Stimulated activated CD4-positive, alpha-beta T cell treated with anti-CD3 and anti-CD28 coated beads, Interleukin-12 subunit alpha, Interleukin-12 subunit beta, amount 100 ng/mL, for 4 hours (primary cell): ENCODE data around the gene ZDHHC8.

Source experiments
- DNase-seq: peaks from one replicate; pipeline ENCODE4 v3.0.0-alpha.2; 2020

ZDHHC8 gene

DNA sequence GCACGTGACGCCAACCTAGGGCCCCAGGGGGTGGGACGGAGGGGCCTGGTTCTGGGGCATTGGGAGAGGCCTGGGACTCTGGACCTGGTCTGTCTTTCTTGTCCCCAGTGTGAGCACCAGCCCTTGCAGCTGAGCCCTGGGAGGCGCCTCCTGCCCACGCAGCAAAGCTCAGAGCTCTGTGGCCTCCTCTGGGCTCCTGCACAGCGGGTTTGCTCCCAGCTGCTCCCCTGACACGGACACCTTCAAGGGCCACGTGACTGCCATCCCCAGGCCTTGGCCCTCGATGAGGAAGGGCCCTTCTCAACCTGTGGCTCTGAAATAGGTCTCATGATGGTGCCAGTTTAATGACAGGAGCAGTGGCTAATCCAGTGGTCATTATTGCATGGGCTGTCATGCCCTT is 50.8 kb downstream of the ZDHHC8 start:
- DNase-seq, result no peak

DNA sequence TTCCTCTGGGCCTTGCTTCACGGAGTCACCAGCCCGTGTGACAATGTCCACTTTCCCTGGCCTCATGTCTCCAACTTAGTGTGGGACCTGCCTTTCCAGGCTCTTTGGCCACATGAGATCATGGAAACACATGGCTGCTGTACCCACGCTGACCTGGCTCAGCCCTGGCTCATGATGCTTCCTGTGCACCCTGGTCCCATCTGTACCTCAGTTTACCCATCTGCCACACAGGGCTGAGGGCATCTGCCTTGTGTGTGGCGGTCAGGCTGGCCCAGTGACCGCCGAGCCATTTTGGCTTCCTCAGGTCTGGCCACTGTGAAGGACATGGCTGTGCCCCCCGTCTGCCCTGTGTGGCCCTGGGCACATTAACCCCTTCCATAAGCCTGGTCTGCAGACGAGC is 51.5 kb downstream of the ZDHHC8 start:
- no peak for DNase-seq

DNA sequence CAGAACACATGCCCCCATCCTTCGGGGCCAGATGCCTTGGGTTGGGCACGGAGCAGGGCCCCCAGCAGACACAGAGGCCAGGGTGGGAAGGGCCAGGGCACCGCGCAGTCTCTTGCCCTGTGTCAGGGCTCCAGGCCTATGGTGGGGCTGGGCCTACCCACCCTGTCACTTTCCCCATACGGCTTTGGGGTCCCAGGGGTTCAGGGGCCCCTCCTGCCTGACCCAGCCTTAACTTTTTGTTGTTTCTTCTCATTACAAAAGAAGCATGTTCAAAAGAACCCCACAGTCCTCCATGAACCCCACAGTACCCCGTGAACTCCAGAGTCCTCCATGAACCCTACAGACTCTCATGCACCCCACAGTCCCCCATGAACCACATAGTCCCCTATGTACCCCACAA is 52.2 kb downstream of the ZDHHC8 start:
- DNase-seq, result no peak

DNA sequence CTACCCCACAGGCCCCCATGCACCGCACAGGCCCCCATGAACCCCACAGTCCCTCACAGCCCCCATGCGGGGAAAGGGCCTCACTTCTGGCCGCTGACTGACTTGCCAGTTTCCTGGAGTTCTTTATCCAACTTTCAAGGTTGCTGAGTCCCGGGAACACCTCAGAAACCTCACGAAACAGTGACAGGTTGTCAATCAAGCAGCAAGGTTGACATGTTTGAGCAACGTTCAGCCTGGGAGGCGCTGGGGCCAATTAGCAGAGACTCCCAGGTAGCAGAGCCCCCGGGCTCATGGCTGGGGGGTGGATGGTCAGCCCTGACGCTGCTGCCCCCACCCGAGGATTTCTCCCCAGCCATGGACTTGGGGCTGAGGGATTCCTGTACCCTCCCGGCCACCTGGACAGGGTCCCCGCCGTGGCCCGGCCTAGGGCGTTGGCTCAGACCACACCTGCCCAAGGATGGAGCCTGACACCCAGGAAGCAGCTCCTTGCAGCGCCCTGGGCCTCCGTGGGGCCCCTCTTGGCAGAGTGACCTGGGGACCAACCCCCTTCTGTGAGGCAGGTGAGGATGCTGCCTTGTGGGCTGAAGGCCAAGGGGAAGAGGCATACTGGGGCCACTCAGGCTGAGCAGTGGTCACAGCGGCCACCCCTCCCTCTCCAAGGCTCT is 53.0 kb downstream of the ZDHHC8 start:
- DNase-seq, result no peak

DNA sequence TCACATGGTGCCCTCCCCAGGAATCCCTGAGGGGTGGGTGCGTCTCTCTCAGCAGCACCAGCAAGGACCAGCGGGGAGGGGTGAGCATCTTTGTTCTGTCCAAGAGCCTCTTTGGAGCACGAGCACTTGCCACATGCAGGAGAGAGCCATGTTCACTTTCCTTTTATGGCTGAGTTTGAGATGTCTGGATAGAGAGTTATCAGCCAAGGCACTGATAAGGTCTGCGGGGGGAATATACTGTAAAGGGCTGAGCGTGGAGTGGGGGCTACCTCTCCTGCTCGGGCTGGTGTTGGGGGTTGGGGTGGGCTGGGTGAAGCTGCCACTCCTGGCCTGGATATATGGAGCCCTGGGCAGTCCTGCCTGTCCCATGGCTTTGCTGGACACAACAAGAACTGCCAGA is 54.1 kb downstream of the ZDHHC8 start:
- DNase-seq, result no peak

DNA sequence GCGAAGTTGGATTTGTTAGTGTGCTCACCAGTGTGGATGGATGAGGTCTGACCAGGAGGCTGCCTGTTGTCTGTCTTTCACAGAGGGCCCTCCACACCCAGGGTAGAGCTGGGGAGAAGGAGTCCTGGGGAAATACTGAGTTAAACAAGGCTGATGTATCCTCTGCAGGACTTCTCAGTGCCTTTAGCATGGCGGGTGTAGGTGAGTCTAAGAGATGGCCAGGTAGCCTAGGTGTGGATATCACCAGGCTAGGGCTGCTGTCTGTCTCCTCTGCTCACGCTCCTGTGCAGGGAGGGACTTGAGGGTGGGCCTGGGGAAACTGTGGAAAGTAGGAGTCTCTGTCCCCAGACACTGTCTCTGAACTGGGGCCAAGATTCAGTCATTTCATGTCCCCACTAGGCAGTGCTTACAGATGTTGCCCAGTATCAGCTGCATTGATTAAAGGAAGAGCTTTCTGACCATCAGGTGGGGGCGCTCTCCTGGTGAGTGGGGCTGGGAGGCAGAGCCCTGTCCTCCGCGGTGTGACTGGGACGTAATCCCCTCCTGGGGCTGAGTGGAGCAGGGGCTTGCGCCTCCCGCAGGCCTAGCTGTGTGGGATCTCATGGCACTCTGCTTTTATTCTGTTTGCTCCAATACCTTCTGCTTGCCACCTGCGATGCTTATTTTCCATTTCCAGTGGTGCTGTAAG is 54.7 kb downstream of the ZDHHC8 start:
- no peak for DNase-seq

DNA sequence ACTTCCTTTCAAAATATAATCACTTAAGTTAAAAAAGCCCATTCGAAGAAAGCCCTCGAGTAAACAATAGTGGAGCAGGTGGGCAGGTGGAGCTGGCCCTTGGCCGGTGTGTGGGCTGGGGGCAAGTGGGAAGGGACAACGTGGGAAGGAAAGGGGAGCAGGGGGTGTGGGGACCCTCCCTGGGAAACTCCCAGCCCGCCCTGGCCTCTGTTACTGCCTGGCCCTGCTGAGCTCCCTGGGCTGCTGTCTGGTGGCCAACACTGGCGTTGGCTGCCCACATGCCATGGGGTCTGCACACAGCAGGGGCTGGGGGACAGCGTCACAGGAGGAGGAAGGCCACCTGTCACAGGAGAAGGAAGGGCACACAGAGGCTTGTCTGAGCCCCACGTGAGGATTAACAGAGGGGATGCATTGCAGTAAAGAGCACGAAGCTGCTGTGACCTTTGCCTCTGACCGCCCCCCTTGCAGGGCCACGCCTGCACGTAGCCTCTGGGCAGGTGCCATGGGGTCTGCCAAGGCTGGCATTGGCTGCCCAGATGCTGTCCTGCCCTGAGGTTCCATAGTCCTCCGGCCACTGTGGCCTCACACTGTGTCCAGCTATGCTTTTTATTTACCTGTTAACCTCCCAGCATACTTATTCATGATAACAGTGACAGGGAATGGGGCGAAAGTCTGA is 55.4 kb downstream of the ZDHHC8 start:
- DNase-seq, result no peak

DNA sequence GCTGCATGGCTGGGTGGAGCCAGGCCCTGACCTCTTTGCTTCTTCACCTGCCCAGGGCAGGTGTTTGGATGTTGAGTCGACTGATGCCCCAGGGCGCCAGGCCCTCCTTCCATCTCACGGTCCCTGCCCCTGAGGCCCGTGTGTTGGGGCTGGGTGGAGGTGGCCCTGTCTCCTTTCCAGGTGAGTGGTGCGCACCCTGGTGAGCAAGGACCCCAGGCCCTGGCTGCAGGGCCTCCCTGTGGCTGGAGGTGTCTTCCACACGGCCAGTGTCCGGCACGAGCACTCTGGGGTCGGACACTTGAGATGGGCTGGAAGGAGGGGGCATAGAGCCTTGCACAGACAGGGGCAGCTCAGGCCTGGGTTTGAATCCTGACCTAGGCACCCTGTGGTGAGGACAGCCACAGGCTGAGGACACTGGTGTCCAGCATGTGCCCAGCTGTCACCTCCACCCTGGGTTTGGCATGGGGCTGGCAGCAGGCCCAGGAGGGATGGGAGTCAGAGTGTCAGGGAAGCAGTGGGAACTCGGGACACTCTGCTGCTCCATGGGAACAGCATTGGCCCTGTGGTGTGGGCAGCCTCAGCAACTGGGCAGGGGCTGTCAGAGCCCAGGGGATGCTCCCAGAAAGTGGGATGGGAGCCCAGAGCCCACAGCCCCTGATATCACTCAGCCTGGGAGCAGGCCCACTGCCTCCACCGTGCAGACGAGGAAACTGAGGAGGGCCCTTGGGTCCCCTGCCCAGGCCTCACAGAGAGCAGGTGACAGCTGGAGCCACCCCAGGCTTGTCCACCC is 56.4 kb downstream of the ZDHHC8 start:
- DNase-seq, result no peak

DNA sequence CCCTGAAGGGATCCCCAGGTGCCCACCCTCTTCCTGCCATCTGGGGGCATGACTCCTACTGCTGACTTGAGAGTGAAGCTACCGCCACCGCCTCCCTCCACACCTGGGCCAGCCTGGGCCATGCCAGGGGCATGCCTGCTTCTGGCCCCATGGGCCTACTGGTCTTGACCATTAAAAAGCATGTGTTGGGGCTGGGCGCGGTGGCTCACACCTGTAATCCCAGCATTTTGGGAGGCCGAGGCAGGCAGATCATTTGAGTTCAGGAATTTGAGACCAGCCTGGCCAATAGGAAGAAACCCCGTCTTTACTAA is 56.9 kb downstream of the ZDHHC8 start:
- no peak for DNase-seq

DNA sequence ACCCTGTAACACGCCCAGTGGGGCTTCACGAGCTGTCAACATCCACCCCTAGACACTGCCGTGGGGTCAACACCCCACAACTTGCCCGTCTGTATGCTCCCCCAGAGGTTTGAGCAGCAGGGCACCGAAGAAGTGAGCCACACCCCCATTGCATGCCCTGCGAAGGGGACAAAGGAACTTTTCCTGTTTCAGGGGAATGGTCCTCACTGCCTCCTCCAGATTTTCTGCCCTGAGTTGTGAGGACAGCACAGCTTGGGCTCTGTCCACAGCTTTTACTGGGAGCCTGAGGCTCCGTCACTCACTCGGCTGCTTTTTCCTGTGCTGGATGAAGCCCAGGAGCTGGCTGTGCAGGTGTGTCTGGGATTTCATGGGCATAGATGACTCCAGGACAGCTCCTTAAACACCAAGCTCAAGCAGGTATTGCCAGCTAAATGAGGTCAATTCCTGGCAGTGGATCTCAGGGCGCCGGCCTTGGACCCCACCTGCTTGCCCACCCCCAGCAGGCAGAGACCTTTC is 59.5 kb downstream of the ZDHHC8 start:
- no peak for DNase-seq

DNA sequence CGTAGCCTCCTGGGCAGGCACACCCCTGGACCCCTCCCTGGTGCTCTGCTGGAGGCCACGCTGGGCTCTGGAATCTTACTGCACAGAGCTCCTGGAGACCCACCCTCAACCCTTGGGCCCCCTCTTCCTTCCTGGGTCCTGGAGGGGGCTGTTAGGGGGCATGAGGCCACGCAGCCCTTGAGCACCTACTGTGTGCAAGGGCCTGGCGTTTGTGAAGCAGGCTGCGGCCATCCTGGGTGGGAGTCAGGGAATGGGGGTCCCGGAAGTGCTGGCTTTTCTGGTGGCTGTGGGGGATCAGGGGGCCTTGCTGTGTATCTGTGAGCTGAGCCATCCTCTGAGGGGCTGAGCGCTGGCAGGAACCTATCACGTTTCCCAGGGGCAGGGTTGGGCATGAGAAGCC is 60.2 kb downstream of the ZDHHC8 start:
- no peak for DNase-seq

DNA sequence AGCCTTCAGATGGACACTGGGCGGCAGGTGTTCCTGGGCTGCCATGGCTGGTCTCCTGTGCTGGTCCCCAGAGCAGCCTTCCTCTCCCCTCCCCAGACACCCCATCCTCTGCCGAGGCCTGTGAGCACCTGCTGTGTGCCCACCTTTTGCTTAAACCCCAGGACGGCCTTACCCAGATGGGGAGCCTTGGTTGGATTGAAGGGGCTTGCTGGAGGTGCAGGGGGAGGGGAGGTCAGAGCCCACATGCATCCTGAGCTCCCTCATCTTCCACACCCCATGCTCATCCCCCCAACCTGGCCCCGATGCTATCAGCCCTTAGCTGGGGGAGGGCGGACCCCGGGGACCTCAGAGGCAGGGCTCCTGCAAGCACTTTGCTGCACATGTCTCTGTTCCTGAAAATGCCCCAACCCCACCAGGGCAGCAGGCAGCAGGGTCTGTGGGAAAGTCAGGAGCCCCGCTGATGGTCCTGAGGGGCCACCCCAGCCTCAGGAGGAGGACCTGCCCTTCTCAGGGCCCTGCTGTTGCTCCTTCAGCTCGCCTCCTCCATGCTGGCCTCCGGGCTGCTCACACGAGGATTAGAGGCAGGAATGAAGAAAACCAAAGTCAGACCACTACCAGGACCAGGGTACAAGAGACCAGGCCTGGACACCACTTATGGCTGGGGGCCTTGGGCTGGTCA is 60.8 kb downstream of the ZDHHC8 start:
- DNase-seq, result no peak

DNA sequence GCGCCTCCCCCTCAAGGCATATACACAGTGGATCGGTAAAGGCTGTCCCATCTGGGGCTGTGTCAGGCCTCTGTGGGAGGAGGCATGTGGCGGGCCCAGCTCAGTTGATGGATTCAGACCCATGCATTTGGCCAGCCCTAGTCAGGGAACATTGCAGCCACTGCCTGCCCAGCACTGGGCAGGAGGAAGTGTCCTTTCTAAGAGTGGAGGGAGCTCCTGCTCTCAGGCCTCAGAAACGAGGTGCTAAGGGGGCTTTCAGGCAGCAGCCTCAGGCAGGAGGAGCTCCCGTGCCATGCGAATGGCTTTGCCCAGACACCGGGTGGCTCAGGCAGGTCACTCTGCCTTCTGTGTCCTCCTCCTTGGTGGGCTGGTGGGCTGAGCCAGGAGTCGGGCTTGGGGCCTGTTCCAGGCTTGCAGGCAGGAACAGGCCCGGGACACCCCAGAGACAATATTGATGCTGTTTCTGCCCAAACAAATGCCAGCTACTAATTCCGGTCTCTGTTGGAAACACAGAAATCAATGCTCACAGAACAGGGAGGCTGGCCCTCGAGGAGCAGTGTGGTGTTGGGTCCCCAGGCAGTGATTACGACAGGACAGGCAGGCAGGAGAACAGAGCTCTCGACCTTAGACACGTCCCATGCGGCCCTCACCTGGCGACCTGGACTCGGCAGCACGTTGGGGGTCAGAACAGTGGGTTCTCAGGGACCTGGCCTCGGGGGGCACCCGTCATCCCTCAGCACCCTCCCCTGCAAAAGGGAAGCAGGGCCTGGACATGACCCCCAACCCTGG is 61.6 kb downstream of the ZDHHC8 start:
- DNase-seq, result no peak

DNA sequence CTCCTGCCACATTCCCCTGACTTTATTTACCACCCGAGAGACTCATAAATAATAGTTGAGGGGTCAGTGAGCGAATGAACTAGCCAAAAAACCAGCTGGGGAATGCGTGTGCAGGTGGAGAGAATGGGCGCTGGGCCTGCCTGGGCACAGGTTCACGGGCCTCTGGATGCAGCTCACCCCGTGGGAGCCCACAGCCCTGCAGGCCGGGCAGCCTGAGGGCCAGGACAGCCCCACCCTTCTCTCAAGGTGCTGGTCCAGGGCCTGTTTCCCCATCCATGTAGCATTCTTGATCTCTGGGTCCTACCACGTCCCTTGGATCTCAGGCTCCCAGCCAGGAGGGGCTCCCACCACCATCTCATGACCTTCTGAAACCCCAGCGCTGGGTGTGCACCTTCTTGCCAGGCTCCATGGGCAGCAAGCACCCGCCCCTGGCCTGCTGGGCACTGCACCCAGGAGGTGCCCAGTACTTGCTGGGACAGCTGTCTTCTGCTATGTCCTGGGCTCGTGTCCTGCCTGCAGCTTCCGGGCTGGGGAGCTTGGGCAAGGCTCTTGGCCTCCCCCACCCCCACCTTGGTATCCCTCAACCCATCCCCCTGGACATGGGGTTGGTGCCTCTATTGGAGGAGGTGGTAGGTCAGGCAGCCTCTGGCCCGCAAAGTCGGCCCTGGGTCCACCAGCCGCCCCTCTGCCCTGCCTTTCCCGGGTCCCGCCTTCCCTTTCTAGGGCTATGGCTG is 62.3 kb downstream of the ZDHHC8 start:
- DNase-seq, result no peak

DNA sequence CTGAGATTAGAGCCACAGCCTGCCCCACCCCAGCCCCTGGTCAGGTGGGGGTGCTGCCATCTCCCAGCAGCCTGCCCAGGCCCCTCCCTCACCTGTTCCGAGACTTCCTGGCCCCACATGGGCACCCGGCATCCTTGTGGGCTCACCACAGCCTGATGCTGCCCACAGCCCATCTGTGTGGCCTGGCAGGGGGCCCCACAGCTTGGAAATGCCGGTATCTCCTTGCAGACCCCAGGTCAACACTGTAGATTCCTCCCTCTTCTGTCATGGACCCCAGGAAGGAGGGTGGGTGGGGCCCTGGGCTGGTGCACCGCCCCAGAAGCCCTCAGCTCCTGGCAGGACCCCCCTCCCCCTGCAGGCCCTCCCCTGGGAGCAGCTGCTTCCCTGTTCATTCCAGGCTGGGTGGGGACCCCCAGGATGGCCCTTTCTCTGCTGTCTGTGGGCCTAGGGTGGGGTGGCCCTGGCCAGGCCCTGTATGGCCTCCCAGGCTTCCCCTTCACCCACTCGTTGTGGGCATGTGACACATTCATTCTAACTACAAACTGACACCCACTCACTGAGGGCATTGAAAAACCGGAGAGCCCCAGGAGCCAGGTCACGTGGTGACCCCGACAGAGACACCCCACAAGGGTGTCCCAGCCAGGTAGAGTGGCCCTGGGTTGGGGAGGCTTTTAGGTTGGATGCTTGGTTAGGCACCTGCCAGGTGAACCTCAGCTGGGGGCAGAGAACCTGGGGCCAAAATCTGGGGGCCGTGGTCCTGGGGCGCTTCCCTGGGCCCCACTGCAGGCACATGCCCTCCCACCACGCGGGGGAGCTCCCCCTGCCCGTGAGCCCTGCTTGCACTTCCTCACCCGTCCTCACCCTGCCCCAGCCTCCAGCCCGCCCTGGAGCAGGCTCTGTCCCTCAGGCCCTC is 63.3 kb downstream of the ZDHHC8 start:
- DNase-seq, result no peak

DNA sequence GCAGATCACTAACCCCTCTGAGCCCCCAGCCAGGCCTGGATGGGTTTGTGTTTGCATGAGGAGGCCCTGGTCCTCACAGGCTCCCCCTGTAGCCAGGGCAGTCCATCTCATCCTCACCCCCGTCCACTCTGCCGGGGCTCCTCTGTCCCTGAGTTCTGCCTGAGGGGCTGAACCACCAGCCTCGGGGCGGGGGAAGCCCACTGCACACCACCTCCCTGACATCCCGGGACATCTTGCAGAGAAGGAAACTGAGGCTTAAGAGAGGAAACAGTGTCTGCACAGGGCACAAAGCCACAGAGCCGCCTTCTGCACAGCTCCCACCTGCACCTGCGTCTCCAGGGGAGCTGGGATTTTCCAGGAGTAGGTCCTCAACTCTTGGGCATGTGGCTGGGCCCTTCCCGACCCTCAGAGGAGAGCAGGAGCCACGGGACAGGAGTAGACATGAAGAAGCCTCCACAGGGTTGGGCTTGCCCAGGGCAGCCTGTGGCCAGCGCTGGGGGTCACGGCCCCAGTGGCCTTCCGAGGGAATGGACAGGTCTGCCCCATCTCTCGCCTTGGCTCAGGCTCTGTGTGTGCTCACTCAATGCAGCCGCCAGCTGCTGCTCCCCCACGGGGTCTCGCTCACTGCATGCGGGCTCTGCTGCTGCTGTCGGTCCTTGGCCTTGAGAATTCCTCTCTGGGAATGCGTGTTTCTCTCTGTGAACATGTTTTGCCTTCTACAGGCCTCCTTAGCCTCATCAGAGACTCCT is 64.7 kb downstream of the ZDHHC8 start:
- no peak for DNase-seq
